ENCODE data around the gene RNF224. TPM values are rescaled to one million over a fixed set of nuclear protein-coding genes. Genes with fewer than 3 reads are reported as not detected.

RNF224 gene
- polyA plus RNA-seq, 3 donors: not detected

GRCh38 chr9:137252555-137253506, 25.5 kb downstream of the RNF224 start:
- Mint-ChIP-seq H3K9me3 (no peaks in the 10 kb centered on the region), H3K36me3 (peaks cover 5 to 18% of the 10 kb centered on the region in 2 donors), H3K4me1 (peaks cover 18% of the 10 kb centered on the region), H3K27me3 (ENCODE audit: low read depth in 3 of 3) (peaks cover 5 to 7% (median 6%) of the 10 kb centered on the region in 3 donors), H3K4me3 (no peak overlapping the region), H3K27ac (peak overlapping the region in 1 of 7 donors; percentile 50)
- H4K20me1 ChIP-seq (ENCODE audit: insufficient read depth, low read length): peaks cover 18% of the 10 kb centered on the region
- no peak overlapping the region for H2AFZ ChIP-seq (ENCODE audit: insufficient read depth, low read depth, low read length, poor library complexity, severe bottlenecking)
- intact Hi-C loops (cut with micrococcal nuclease): no loop called here
- TF ChIP-seq CTCF (IDR thresholded peaks at IDR 0.05): no peak
- H3K9ac ChIP-seq (ENCODE audit: insufficient read depth, low read length, poor library complexity, severe bottlenecking): no peak overlapping the region
- H3K4me1 ChIP-seq (ENCODE audit: control insufficient read depth in 1 of 2, insufficient read depth in 2 of 2, low read length in 2 of 2): peaks cover 19 to 27% of the 10 kb centered on the region in 2 donors
- no peak overlapping the region for H3K4me2 ChIP-seq (replicated peaks; ENCODE audit: extremely low read depth, low read length, poor library complexity, severe bottlenecking)
- H3K9me3 ChIP-seq (replicated peaks in 1 of 2; ENCODE audit: control insufficient read depth in 1 of 2, insufficient read depth in 1 of 2, low read length in 2 of 2): no peaks in the 10 kb centered on the region
- H3K4me3 ChIP-seq (replicated peaks in 1 of 3; ENCODE audit: low read depth in 2 of 3, low read length in 3 of 3): no peak overlapping the region
- peaks cover 19% of the 10 kb centered on the region for H3K79me2 ChIP-seq (ENCODE audit: insufficient read depth, low read length)
- 89% methylated on average over 29 of the region's 35 CpGs for WGBS (ENCODE audit: insufficient coverage)
- no peaks in the 10 kb centered on the region for H3K27me3 ChIP-seq (ENCODE audit: control insufficient read depth in 2 of 2, insufficient read depth in 2 of 2, low read length in 2 of 2)
- peaks cover 6% of the 10 kb centered on the region in 2 donors for H3K36me3 ChIP-seq (replicated peaks in 1 of 2; ENCODE audit: control insufficient read depth in 1 of 2, insufficient read depth in 2 of 2, low read length in 2 of 2)
- no peak overlapping the region for H3K27ac ChIP-seq (ENCODE audit: low read depth in 1 of 2, low read length in 2 of 2)
- DNase-seq: no peak

DNA sequence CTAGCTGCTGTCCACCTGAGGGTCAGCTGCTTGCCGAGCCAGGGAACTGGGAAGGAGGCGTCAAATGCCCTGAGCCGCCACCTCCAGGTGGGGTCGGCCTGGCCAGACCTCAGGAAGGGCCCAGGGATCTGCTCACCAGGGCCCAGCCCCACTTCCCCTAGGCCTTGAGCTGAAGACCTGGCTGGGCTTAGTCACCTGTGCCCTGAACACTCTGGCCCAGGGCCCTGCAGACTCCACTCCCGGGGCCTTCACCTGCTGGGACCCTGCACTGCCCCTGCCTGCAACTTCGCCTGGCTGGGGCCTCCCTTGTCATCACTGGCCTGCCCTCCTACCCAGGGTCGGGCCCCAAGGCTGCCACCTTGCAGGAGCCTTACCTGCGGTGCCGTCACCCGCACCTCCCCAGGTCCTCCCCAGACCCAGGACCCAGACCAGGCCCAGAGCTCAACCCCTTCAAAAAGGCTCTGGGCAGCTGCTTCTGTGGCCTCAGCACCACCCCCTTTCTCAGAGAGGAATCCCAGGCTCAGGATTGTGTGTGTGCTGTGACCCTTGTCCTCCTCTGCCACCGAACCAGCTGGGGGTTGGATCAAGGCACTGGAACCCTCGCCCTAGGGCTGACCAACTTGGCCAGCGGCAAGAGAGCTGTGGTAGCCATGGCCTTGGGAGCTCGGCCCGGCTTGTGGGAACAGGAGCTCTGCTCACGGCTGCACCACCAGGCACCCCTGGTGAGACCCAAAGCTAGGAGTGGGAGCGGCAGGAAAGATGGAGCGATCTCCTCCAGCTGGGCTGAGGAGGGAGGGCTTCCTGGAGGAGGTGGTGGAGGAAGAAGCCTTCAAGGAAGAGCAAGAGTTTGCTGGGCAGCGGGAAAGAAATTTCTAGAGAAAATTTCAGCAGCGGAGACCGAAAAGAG, 26.7 kb downstream of the RNF224 start:
- Histone ChIP-seq H3K36me3 (replicated peaks in 1 of 2; ENCODE audit: control insufficient read depth in 1 of 2, insufficient read depth in 2 of 2, low read length in 2 of 2) (peaks cover 12 to 17% of the 10 kb centered on the region in 2 donors), H3K79me2 (ENCODE audit: insufficient read depth, low read length) (peaks cover 19% of the 10 kb centered on the region), H3K9me3 (replicated peaks in 1 of 2; ENCODE audit: control insufficient read depth in 1 of 2, insufficient read depth in 1 of 2, low read length in 2 of 2) (no peaks in the 10 kb centered on the region), H3K9ac (ENCODE audit: insufficient read depth, low read length, poor library complexity, severe bottlenecking) (peak overlapping the region; percentile 76), H4K20me1 (ENCODE audit: insufficient read depth, low read length) (peaks cover 22% of the 10 kb centered on the region), H2AFZ (ENCODE audit: insufficient read depth, low read depth, low read length, poor library complexity, severe bottlenecking) (peak overlapping the region; percentile 97), H3K27me3 (ENCODE audit: control insufficient read depth in 2 of 2, insufficient read depth in 2 of 2, low read length in 2 of 2) (no peaks in the 10 kb centered on the region), H3K4me1 (ENCODE audit: control insufficient read depth in 1 of 2, insufficient read depth in 2 of 2, low read length in 2 of 2) (peaks cover 19 to 27% of the 10 kb centered on the region in 2 donors), H3K4me3 (replicated peaks in 1 of 3; ENCODE audit: low read depth in 2 of 3, low read length in 3 of 3) (peak overlapping the region; percentile 65 to 94 (median 82)), H3K27ac (ENCODE audit: low read depth in 1 of 2, low read length in 2 of 2) (no peak overlapping the region), H3K4me2 (replicated peaks; ENCODE audit: extremely low read depth, low read length, poor library complexity, severe bottlenecking) (peak overlapping the region; percentile 98)
- WGBS (ENCODE audit: insufficient coverage): 91% methylated on average over 21 of the region's 21 CpGs
- intact Hi-C loops (cut with micrococcal nuclease): loop anchor here in 1 of 2 donors (2.0 kb wide), 1 partner anchor 13 kb away; the partner anchor contains the start of gene TUBB4B
- DNase-seq: no peak
- no peak for TF ChIP-seq CTCF (IDR thresholded peaks at IDR 0.05)
- peaks cover 18% of the 10 kb centered on the region for H3K4me1 Mint-ChIP-seq
- H3K27ac Mint-ChIP-seq: peak overlapping the region in 3 of 7 donors; percentile 58 to 76 (median 70)
- H3K4me3 Mint-ChIP-seq: peak overlapping the region; percentile 88 to 95
- H3K9me3 Mint-ChIP-seq: no peaks in the 10 kb centered on the region
- H3K27me3 Mint-ChIP-seq (ENCODE audit: low read depth in 3 of 3): peaks cover 5 to 7% (median 6%) of the 10 kb centered on the region in 3 donors
- H3K36me3 Mint-ChIP-seq: peaks cover 10 to 30% of the 10 kb centered on the region in 2 donors
